GM12878 (cell line): ENCODE measurements around the gene GPSM1. TPM values are rescaled to one million over a fixed set of nuclear protein-coding genes. Genes with fewer than 3 reads are reported as not detected.
A peak's percentile ranks its signal among the peaks of the same experiment; 100 is the strongest.

ENCODE experiments used
- ATAC-seq: fragments of 200-7000 bp; cut with Tn5 transposase; 3 replicates; pipeline ENCODE4 v1.9.1; 2020; ENCODE audit warnings: mild to moderate bottlenecking, moderate library complexity
- BruUV-seq: library from RNA; stranded (reverse); fragments of 400-500 nt; replicated peaks from 2 replicates; lab custom pipeline; 2021; lab: Mats Ljungman, UMichigan
- CTCF ChIA-PET: fragments of 300-600 bp; sonication (Branson Sonifier 250); formaldehyde crosslinking; extraction: SDS; loops from one replicate; lab custom pipeline; 2021; ENCODE audit warnings: inconsistent platforms; lab: Yijun Ruan, JAX
- POLR2A ChIA-PET: fragments of 350-600 bp; formaldehyde crosslinking; extraction: SDS; loops from one replicate; lab custom pipeline; 2021; ENCODE audit warnings: inconsistent platforms; lab: Charles Lee
- RAD21 ChIA-PET: fragments of 300-600 bp; sonication (Branson Sonifier 250); formaldehyde crosslinking; loops from one replicate; lab custom pipeline; 2023; ENCODE audit warnings: antibody characterized with exemption; ENCODE audit not compliant: unreplicated experiment; lab: Charles Lee
- SMC1A ChIA-PET: fragments of 300-600 bp; sonication (Branson Sonifier 250); formaldehyde crosslinking; loops from one replicate; lab custom pipeline; 2023; ENCODE audit not compliant: unreplicated experiment, uncharacterized antibody; lab: Charles Lee
- DNase-seq: peaks from one replicate; pipeline ENCODE4 v3.0.0-alpha.2; 2011; ENCODE audit warnings: low read depth, low spot score
- FAIRE-seq: peaks from 3 replicates; lab custom pipeline; 2011; peaks lifted over from hg19 to GRCh38; lab: Jason Lieb, UNC
- H2AFZ ChIP-seq: 2 replicates; pipeline ENCODE4 v1.6.0; 2011; ENCODE audit warnings: low read depth, low read length, control low read depth; ENCODE audit not compliant: control insufficient read depth
- H3K27ac ChIP-seq: 2 replicates; pipeline ENCODE4 v1.5.1; 2011; ENCODE audit warnings: control low read depth; ENCODE audit not compliant: control insufficient read depth, insufficient read depth
- H3K27me3 ChIP-seq, 2 experiments: replicated peaks in 1 of 2; 2 replicates each; pipeline versions ENCODE4 v1.6.0 to v1.6.1; 2011; ENCODE audit warnings: low read length in 1 of 2; ENCODE audit not compliant: control insufficient read depth in 2 of 2, insufficient read depth in 2 of 2
- H3K36me3 ChIP-seq, 2 experiments: 2 replicates each; pipeline ENCODE4 v1.5.1; 2011; ENCODE audit warnings: low read length in 1 of 2; ENCODE audit not compliant: control insufficient read depth in 2 of 2, insufficient read depth in 2 of 2
- H3K4me1 ChIP-seq: 2 replicates; pipeline ENCODE4 v1.6.1; 2011; ENCODE audit warnings: mild to moderate bottlenecking, low read length, moderate library complexity, mixed read lengths; ENCODE audit not compliant: control insufficient read depth, insufficient read depth
- H3K4me2 ChIP-seq: 2 replicates; pipeline ENCODE4 v1.6.0; 2011; ENCODE audit warnings: control low read depth; ENCODE audit not compliant: control insufficient read depth, insufficient read depth
- H3K4me3 ChIP-seq: fragments of 200-600 bp; sonication (generic); 2 replicates; pipeline ENCODE4 v1.5.1; 2016
- H3K79me2 ChIP-seq: 2 replicates; pipeline ENCODE4 v1.6.0; 2011; ENCODE audit warnings: low read length; ENCODE audit not compliant: control insufficient read depth, insufficient read depth
- H3K9ac ChIP-seq: 2 replicates; pipeline ENCODE4 v1.8.0; 2011; ENCODE audit warnings: low read length, control low read depth, mixed read lengths; ENCODE audit not compliant: control insufficient read depth, insufficient read depth
- H3K9me3 ChIP-seq: replicated peaks from 3 replicates; pipeline ENCODE4 v1.5.1; 2011; ENCODE audit warnings: mild to moderate bottlenecking, low read length; ENCODE audit not compliant: control insufficient read depth, insufficient read depth
- H4K20me1 ChIP-seq: 2 replicates; pipeline ENCODE4 v1.6.0; 2011; ENCODE audit not compliant: control insufficient read depth, insufficient read depth
- ASH2L ChIP-seq: fragments of 300-600, 200-600 bp; sonication (generic); IDR thresholded peaks from 2 replicates; pipeline ENCODE4 v1.6.1; 2017; ENCODE audit warnings: low read depth, mild to moderate bottlenecking, borderline replicate concordance
- GATAD2B ChIP-seq: fragments of 450-650 bp; conservative IDR thresholded peaks from 2 replicates; pipeline ENCODE4 v1.6.1; 2017; ENCODE audit warnings: low read depth, mild to moderate bottlenecking, moderate library complexity
- HDAC2 ChIP-seq: fragments of 200-600 bp; sonication (generic); IDR thresholded peaks from 2 replicates; pipeline ENCODE4 v1.6.1; 2017
- NR2F1 ChIP-seq: fragments of 450-650 bp; conservative IDR thresholded peaks from 2 replicates; pipeline ENCODE4 v1.6.1; 2017; ENCODE audit warnings: mild to moderate bottlenecking
- POLR2A ChIP-seq: IDR thresholded peaks from 2 replicates; pipeline ENCODE4 v1.6.1; 2011; ENCODE audit warnings: low read depth, mild to moderate bottlenecking, low read length
- RUNX3 ChIP-seq: IDR thresholded peaks from 2 replicates; pipeline ENCODE4 v1.6.1; 2012; ENCODE audit warnings: low read length, inconsistent platforms
- SIN3A ChIP-seq: IDR thresholded peaks from 2 replicates; pipeline ENCODE4 v1.6.1; 2012; ENCODE audit warnings: low read depth, low read length, improper control_type of control experiment
- SMC3 ChIP-seq: IDR thresholded peaks from 2 replicates; pipeline ENCODE4 v1.6.1; 2011; ENCODE audit warnings: low read length, improper control_type of control experiment, borderline replicate concordance
- SPI1 ChIP-seq: IDR thresholded peaks from 2 replicates; pipeline ENCODE4 v1.6.1; 2011; ENCODE audit warnings: low read depth, mild to moderate bottlenecking, low read length, moderate library complexity, borderline replicate concordance; ENCODE audit not compliant: insufficient read depth
- YBX1 ChIP-seq: fragments of 450-650 bp; IDR thresholded peaks from 2 replicates; pipeline ENCODE4 v1.6.1; 2016; ENCODE audit warnings: antibody characterized with exemption
- ZNF207 ChIP-seq: fragments of 450-650 bp; IDR thresholded peaks from 2 replicates; pipeline ENCODE4 v1.6.1; 2014; ENCODE audit warnings: antibody characterized with exemption, mild to moderate bottlenecking, borderline replicate concordance
- WGBS: methylation state at CpG from one replicate; pipeline ENCODE4 v1.1.6; 2016; ENCODE audit warnings: low lambda C conversion rate; ENCODE audit not compliant: insufficient replicate concordance, insufficient coverage; ENCODE audit errors: missing lambda C conversion rate; 5-methylcytosine and 5-hydroxymethylcytosine counted together
- in situ Hi-C: fragments of 300-500 bp; cut with MboI; formaldehyde crosslinking; loops from 9 replicates; pipeline ENCODE4 v1.14.3; 2018; ENCODE audit warnings: mixed read lengths
- intact Hi-C: fragments of 100-400 bp; cut with micrococcal nuclease; formaldehyde crosslinking; loops from one replicate; pipeline ENCODE4 v1.14.2; 2022; ENCODE audit not compliant: unreplicated experiment
- polyA plus RNA-seq, 11 experiments: library from polyadenylated mRNA; depleted of rRNA in 4 of 11; unstranded in 6 of 11; stranded (reverse) in 5 of 11; fragments of >200 nt; fragmentation: Nextera tagmentation in 4 of 11; fragmentation: Illumina TruSeq in 1 of 11; extraction: Ambion mirVana in 4 of 11; extraction: Trizol in 1 of 11; gene quantifications; 1 replicate in 1 of 11; 2 replicates in 10 of 11; pipeline versions ENCODE4 v1.2.1 to v1.2.3, GENCODE V29; 2011 to 2016; ENCODE audit warnings: inconsistent platforms in 2 of 11, missing spikeins in 2 of 11, low read depth in 1 of 11
- total RNA-seq, 4 experiments: library from RNA; depleted of rRNA in 3 of 4; stranded (reverse); fragments of >200 nt in 3 of 4; fragmentation: Illumina TruSeq in 1 of 4; extraction: Trizol in 1 of 4; gene quantifications; 2 replicates each; pipeline versions ENCODE4 v1.2.1 to v1.2.3, GENCODE V29; 2013 to 2021
- TF ChIP-seq, protein P1 (sequence below): fragments of 450-650 bp; IDR thresholded peaks from 2 replicates; pipeline ENCODE4 v1.6.1; 2017; ENCODE audit warnings: mild to moderate bottlenecking, low read depth, inconsistent platforms; ENCODE audit not compliant: poor library complexity, severe bottlenecking
- TF ChIP-seq, protein P2 (sequence below): IDR thresholded peaks from 2 replicates; pipeline ENCODE4 v1.6.1; 2012; ENCODE audit warnings: mild to moderate bottlenecking, low read depth, low read length

The GPSM1 gene
- total and polyA plus RNA-seq, 10 of the 15 experiments (the other 5 are each of a cell fraction or from before 2014, with no cell fraction given): 0.04 to 0.10 (median 0.10) TPM; not detected in 7

DNA sequence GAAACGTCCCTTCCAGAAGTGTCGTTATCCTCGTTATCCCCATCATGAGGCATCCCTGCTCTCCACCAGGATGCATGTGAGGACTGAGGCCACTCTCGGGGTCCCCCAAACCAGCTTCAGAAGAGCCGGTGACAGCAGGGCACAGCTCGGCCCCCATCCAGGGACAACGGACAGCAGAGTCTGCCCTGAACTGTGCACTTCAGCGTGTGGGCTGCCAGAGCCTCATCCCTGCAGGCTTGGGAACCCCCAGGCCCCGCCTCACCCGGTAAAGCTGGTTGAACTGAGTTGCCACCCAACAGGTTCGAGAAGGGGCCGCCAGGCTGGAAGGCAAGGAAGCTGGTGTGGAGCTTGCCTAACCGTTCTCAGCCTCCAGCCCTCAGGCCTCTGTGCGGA, 46.8 kb downstream of the GPSM1 start:
- Histone ChIP-seq H3K9me3 (no peaks in the 10 kb centered on the region), H3K36me3 (peaks cover 0 to 11% of the 10 kb centered on the region in 2 experiments; a peak in 3 of 4 replicates), H3K9ac (no peak overlapping the region), H3K4me2 (no peak overlapping the region)
- DNase-seq: no peak
- RAD21 ChIA-PET: no interaction called here
- peak; percentile 55; the same call in 1 of the 2 replicates for TF ChIP-seq POLR2A
- no peak for TF ChIP-seq NR2F1
- TF ChIP-seq YBX1: no peak
- TF ChIP-seq, all 136 proteins: peak for 1
- H3K4me3 ChIP-seq: no peak overlapping the region
- no peaks in the 10 kb centered on the region for H4K20me1 ChIP-seq
- H3K27me3 ChIP-seq: no peaks in the 10 kb centered on the region
- POLR2A ChIA-PET: interaction anchor here (1.1 to 1.4 kb wide), 2 partner anchors 15 to 27 kb away, joined by 3 to 4 read pairs; no protein-coding TSS in a partner anchor
- intact Hi-C loops: no loop called here
- no peak for FAIRE-seq
- H3K4me1 ChIP-seq: 0 out of 2 replicates have a peak, but pooled peaks cover 4% of the 10 kb centered on the region
- in situ Hi-C loops: no loop called here
- no peak overlapping the region for H3K27ac ChIP-seq
- H2AFZ ChIP-seq: no peak overlapping the region
- CTCF ChIA-PET: no interaction called here
- SMC1A ChIA-PET: no interaction called here
- 87% methylated on average over 14 of the region's 14 CpGs for WGBS
- no peak for ATAC-seq
- no TSS peak for BruUV-seq
- no peaks in the 10 kb centered on the region for H3K79me2 ChIP-seq

DNA sequence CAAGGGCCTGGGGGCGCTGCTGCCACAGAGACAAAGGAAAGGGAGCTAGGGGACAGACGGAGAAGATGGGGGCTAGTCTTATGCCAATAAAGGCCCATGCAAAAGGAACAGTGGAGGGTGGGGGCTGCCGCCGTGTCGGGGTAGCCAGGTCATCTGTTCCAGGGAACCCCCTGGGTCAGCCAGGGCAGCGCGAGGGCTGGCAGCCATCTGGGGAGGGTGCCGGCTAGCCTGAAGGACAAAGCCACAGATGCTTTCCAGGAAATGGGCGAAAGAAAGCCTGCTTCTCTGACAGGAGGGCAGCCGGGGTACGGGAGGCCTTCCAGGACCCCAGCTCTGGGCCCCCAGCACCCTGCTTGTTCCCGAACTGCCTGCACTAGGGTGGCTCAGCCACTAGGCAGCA, 47.8 kb downstream of the GPSM1 start:
- SMC1A ChIA-PET: no interaction called here
- TF ChIP-seq SPI1 (no peak), SIN3A (no peak), ASH2L (no peak), RUNX3 (no peak), GATAD2B (no peak), SMC3 (no peak), ZNF207 (no peak), HDAC2 (no peak)
- TF ChIP-seq, protein P1, sequence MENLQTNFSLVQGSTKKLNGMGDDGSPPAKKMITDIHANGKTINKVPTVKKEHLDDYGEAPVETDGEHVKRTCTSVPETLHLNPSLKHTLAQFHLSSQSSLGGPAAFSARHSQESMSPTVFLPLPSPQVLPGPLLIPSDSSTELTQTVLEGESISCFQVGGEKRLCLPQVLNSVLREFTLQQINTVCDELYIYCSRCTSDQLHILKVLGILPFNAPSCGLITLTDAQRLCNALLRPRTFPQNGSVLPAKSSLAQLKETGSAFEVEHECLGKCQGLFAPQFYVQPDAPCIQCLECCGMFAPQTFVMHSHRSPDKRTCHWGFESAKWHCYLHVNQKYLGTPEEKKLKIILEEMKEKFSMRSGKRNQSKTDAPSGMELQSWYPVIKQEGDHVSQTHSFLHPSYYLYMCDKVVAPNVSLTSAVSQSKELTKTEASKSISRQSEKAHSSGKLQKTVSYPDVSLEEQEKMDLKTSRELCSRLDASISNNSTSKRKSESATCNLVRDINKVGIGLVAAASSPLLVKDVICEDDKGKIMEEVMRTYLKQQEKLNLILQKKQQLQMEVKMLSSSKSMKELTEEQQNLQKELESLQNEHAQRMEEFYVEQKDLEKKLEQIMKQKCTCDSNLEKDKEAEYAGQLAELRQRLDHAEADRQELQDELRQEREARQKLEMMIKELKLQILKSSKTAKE: no peak
- TF ChIP-seq, protein P2, sequence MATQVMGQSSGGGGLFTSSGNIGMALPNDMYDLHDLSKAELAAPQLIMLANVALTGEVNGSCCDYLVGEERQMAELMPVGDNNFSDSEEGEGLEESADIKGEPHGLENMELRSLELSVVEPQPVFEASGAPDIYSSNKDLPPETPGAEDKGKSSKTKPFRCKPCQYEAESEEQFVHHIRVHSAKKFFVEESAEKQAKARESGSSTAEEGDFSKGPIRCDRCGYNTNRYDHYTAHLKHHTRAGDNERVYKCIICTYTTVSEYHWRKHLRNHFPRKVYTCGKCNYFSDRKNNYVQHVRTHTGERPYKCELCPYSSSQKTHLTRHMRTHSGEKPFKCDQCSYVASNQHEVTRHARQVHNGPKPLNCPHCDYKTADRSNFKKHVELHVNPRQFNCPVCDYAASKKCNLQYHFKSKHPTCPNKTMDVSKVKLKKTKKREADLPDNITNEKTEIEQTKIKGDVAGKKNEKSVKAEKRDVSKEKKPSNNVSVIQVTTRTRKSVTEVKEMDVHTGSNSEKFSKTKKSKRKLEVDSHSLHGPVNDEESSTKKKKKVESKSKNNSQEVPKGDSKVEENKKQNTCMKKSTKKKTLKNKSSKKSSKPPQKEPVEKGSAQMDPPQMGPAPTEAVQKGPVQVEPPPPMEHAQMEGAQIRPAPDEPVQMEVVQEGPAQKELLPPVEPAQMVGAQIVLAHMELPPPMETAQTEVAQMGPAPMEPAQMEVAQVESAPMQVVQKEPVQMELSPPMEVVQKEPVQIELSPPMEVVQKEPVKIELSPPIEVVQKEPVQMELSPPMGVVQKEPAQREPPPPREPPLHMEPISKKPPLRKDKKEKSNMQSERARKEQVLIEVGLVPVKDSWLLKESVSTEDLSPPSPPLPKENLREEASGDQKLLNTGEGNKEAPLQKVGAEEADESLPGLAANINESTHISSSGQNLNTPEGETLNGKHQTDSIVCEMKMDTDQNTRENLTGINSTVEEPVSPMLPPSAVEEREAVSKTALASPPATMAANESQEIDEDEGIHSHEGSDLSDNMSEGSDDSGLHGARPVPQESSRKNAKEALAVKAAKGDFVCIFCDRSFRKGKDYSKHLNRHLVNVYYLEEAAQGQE: no peak

More for the DNA sequence above, 47.8 kb downstream of the GPSM1 start:
- Histone ChIP-seq H3K4me1 (0 out of 2 replicates have a peak, but pooled peaks cover 4% of the 10 kb centered on the region), H3K27me3 (no peaks in the 10 kb centered on the region), H3K79me2 (no peaks in the 10 kb centered on the region), H3K36me3 (peaks cover 0 to 15% of the 10 kb centered on the region in 2 experiments; a peak in 3 of 4 replicates), H3K4me2 (no peak overlapping the region), H3K27ac (no peak overlapping the region), H4K20me1 (no peaks in the 10 kb centered on the region), H3K9ac (no peak overlapping the region), H3K9me3 (no peaks in the 10 kb centered on the region), H3K4me3 (no peak overlapping the region), H2AFZ (no peak overlapping the region)
- in situ Hi-C loops: no loop called here
- DNase-seq (no peak), ATAC-seq (no peak), FAIRE-seq (no peak)
- no TSS peak for BruUV-seq
- RAD21 ChIA-PET: no interaction called here
- intact Hi-C loops: no loop called here
- 94% methylated on average over 12 of the region's 12 CpGs for WGBS
- POLR2A ChIA-PET: interaction anchor here (1.4 kb wide), 1 partner anchor 14 kb away, joined by 4 read pairs; no protein-coding TSS in a partner anchor
- CTCF ChIA-PET: no interaction called here
